SU-DHL-6 (cell line): ENCODE measurements around the gene UNC119B.

Experiments used
- H2AFZ ChIP-seq: fragments of 200-600 bp; sonication (generic); 2 replicates; pipeline ENCODE4 v1.6.1; 2014; ENCODE audit warnings: low read depth, mild to moderate bottlenecking, moderate library complexity, mixed read lengths, antibody characterized with exemption, low read length; ENCODE audit not compliant: severe bottlenecking
- H3F3A ChIP-seq: fragments of 200-600 bp; shearing (Covaris generic); 2 replicates; pipeline ENCODE4 v1.6.0; 2016; ENCODE audit warnings: antibody characterized with exemption, mild to moderate bottlenecking; ENCODE audit not compliant: insufficient read depth
- H3K27ac ChIP-seq: fragments of 200-600 bp; sonication (generic); 2 replicates; pipeline ENCODE4 v1.5.1; 2016; ENCODE audit warnings: low read depth, mild to moderate bottlenecking, low read length, moderate library complexity, mixed read lengths
- H3K27me3 ChIP-seq: fragments of 200-600 bp; sonication (generic), shearing (Covaris generic); 2 replicates; pipeline ENCODE4 v1.6.0; 2014; ENCODE audit warnings: mild to moderate bottlenecking, low read length
- H3K36me3 ChIP-seq: fragments of 200-600 bp; sonication (generic); 2 replicates; pipeline ENCODE4 v1.6.1; 2014; ENCODE audit warnings: mild to moderate bottlenecking, low read length, mixed read lengths
- H3K4me2 ChIP-seq: fragments of 300-600, 200-600 bp; shearing (Covaris generic), sonication (generic); 2 replicates; pipeline ENCODE4 v1.6.0; 2014; ENCODE audit warnings: low read length, low read depth, mild to moderate bottlenecking; ENCODE audit not compliant: poor library complexity, severe bottlenecking
- H3K4me3 ChIP-seq: fragments of 200-600 bp; sonication (generic); 2 replicates; pipeline ENCODE4 v1.5.1; 2014; ENCODE audit warnings: antibody characterized with exemption, low read length, mild to moderate bottlenecking, mixed read lengths; ENCODE audit not compliant: insufficient read depth, poor library complexity, severe bottlenecking
- H3K79me2 ChIP-seq: fragments of 200-600 bp; sonication (generic); 2 replicates; pipeline ENCODE4 v1.6.1; 2014; ENCODE audit warnings: mild to moderate bottlenecking, low read length, moderate library complexity; ENCODE audit not compliant: insufficient read depth
- H3K9ac ChIP-seq: fragments of 200-600 bp; sonication (generic); 2 replicates; pipeline ENCODE4 v1.7.0; 2014; ENCODE audit warnings: mild to moderate bottlenecking, low read length
- H3K9me2 ChIP-seq: fragments of 200-600 bp; sonication (generic); replicated peaks from 2 replicates; pipeline ENCODE4 v1.6.1; 2014; ENCODE audit warnings: low read length; ENCODE audit not compliant: insufficient read depth
- H3K9me3 ChIP-seq: fragments of 200-600 bp; sonication (generic); 2 replicates; pipeline ENCODE4 v1.6.1; 2014; ENCODE audit warnings: low read length, mixed read lengths; ENCODE audit not compliant: insufficient read depth
- H4K20me1 ChIP-seq: fragments of 200-600 bp; sonication (generic); 2 replicates; pipeline ENCODE4 v1.6.1; 2014; ENCODE audit warnings: low read depth, mild to moderate bottlenecking, antibody characterized with exemption, low read length, moderate library complexity, mixed read lengths
- CTCF ChIP-seq: fragments of 200-600 bp; sonication (generic); IDR thresholded peaks from one replicate; pipeline ENCODE4 v1.5.1; 2017; ENCODE audit warnings: antibody characterized with exemption, mild to moderate bottlenecking, low read length, moderate library complexity; ENCODE audit not compliant: insufficient read depth, poor library complexity, severe bottlenecking
- EZH2phosphoT487 ChIP-seq: fragments of 200-600 bp; sonication (generic), shearing (Covaris generic); conservative IDR thresholded peaks from 2 replicates; pipeline ENCODE4 v1.6.1; 2018; ENCODE audit warnings: mild to moderate bottlenecking, antibody characterized with exemption, low read length, moderate library complexity, mixed read lengths

Gene UNC119B

GRCh38 chr12:120720234-120720986, 10.2 kb downstream of the UNC119B start:
- H3K9me3 ChIP-seq = no peaks in the 10 kb centered on the region
- no peaks in the 10 kb centered on the region for H4K20me1 ChIP-seq
- H3K36me3 ChIP-seq = no peaks in the 10 kb centered on the region; the same call in 1 of the 2 replicates
- no peaks in the 10 kb centered on the region for H3K79me2 ChIP-seq
- no peak overlapping the region for H3K4me3 ChIP-seq
- no peak overlapping the region for H3K4me2 ChIP-seq
- H2AFZ ChIP-seq = no peak overlapping the region
- no peaks in the 10 kb centered on the region for H3K27me3 ChIP-seq
- no peaks in the 10 kb centered on the region for H3K9me2 ChIP-seq
- no peaks in the 10 kb centered on the region for H3F3A ChIP-seq
- no peak for TF ChIP-seq EZH2phosphoT487
- TF ChIP-seq CTCF = no peak
- no peak overlapping the region for H3K9ac ChIP-seq
- no peak overlapping the region for H3K27ac ChIP-seq

GRCh38 chr12:120720987-120721801, 10.9 kb downstream of the UNC119B start:
- Histone ChIP-seq H3K27me3 (no peaks in the 10 kb centered on the region), H3K4me3 (no peak overlapping the region), H2AFZ (no peak overlapping the region), H3K9me3 (no peaks in the 10 kb centered on the region), H3K4me2 (no peak overlapping the region), H3K27ac (no peak overlapping the region), H3K79me2 (no peaks in the 10 kb centered on the region), H3K36me3 (no peaks in the 10 kb centered on the region; the same call in 1 of the 2 replicates), H3K9ac (no peak overlapping the region), H3K9me2 (no peaks in the 10 kb centered on the region), H4K20me1 (no peaks in the 10 kb centered on the region), H3F3A (no peaks in the 10 kb centered on the region)
- TF ChIP-seq EZH2phosphoT487 (no peak), CTCF (no peak)

GRCh38 chr12:120721866-120722265, 11.6 kb downstream of the UNC119B start:
- no peaks in the 10 kb centered on the region for H4K20me1 ChIP-seq
- H3F3A ChIP-seq = no peaks in the 10 kb centered on the region
- H3K79me2 ChIP-seq = no peaks in the 10 kb centered on the region
- no peak overlapping the region for H3K4me3 ChIP-seq
- H3K9me2 ChIP-seq = no peaks in the 10 kb centered on the region
- no peak overlapping the region for H3K27ac ChIP-seq
- no peaks in the 10 kb centered on the region; the same call in 1 of the 2 replicates for H3K36me3 ChIP-seq
- no peak overlapping the region for H2AFZ ChIP-seq
- no peaks in the 10 kb centered on the region for H3K27me3 ChIP-seq
- TF ChIP-seq CTCF = no peak
- TF ChIP-seq EZH2phosphoT487 = no peak
- H3K9me3 ChIP-seq = no peaks in the 10 kb centered on the region
- H3K4me2 ChIP-seq = no peak overlapping the region
- no peak overlapping the region for H3K9ac ChIP-seq
